Ishikawa (cell line): ENCODE results near the gene DSCAML1.

Experiments used
- CEBPB ChIP-seq: IDR thresholded peaks from 2 replicates; pipeline ENCODE4 v1.6.1; 2012
- CREB1 ChIP-seq: IDR thresholded peaks from 2 replicates; pipeline ENCODE4 v1.6.1; 2012; ENCODE audit warnings: low read depth
- EGR1 ChIP-seq: IDR thresholded peaks from 2 replicates; pipeline ENCODE4 v1.6.1; 2012
- EP300 ChIP-seq: IDR thresholded peaks from 2 replicates; pipeline ENCODE4 v1.6.1; 2012; ENCODE audit warnings: borderline replicate concordance
- FOXM1 ChIP-seq: IDR thresholded peaks from 2 replicates; pipeline ENCODE4 v1.6.1; 2012; ENCODE audit warnings: low read depth, borderline replicate concordance
- MAX ChIP-seq: IDR thresholded peaks from 2 replicates; pipeline ENCODE4 v1.6.1; 2012
- NFIC ChIP-seq: IDR thresholded peaks from 2 replicates; pipeline ENCODE4 v1.6.1; 2012
- RAD21 ChIP-seq: IDR thresholded peaks from 2 replicates; pipeline ENCODE4 v1.6.1; 2012; ENCODE audit warnings: low read depth
- REST ChIP-seq: IDR thresholded peaks from 2 replicates; pipeline ENCODE4 v1.6.1; 2012; ENCODE audit warnings: low read depth, mild to moderate bottlenecking
- TAF1 ChIP-seq: IDR thresholded peaks from 2 replicates; pipeline ENCODE4 v1.6.1; 2012; ENCODE audit warnings: low read depth, mild to moderate bottlenecking
- TCF12 ChIP-seq: IDR thresholded peaks from 2 replicates; pipeline ENCODE4 v1.6.1; 2012; ENCODE audit warnings: low read depth
- TEAD4 ChIP-seq: IDR thresholded peaks from 2 replicates; pipeline ENCODE4 v1.6.1; 2012
- USF1 ChIP-seq: IDR thresholded peaks from 2 replicates; pipeline ENCODE4 v1.6.1; 2012
- YY1 ChIP-seq: IDR thresholded peaks from 2 replicates; pipeline ENCODE4 v1.6.1; 2012; ENCODE audit warnings: low read depth
- ZBTB7A ChIP-seq: IDR thresholded peaks from 2 replicates; pipeline ENCODE4 v1.6.1; 2012; ENCODE audit warnings: low read depth

Gene DSCAML1

GRCh38 chr11:117428856-117429229, 368.2 kb downstream of the DSCAML1 start:
- no peak for TF ChIP-seq EP300
- no peak for TF ChIP-seq CREB1

- TF ChIP-seq TCF12 (no peak), FOXM1 (no peak), REST (no peak), CEBPB (no peak), ZBTB7A (no peak), NFIC (no peak), CREB1 (no peak), USF1 (no peak), EP300 (no peak), EGR1 (no peak), RAD21 (no peak), YY1 (no peak), MAX (no peak), TEAD4 (no peak), TAF1 (no peak)
Observed at GRCh38 chr11:117428186-117428855, 368.7 kb downstream of the DSCAML1 start.

GRCh38 chr11:117427356-117427874, 369.6 kb downstream of the DSCAML1 start:
- no peak for TF ChIP-seq TCF12

GRCh38 chr11:117426941-117427340, 370.1 kb downstream of the DSCAML1 start:
- TF ChIP-seq TAF1: no peak
- TF ChIP-seq TEAD4: no peak
- no peak for TF ChIP-seq YY1
- no peak for TF ChIP-seq TCF12
- TF ChIP-seq RAD21: no peak
- no peak for TF ChIP-seq EP300
- TF ChIP-seq EGR1: no peak

- TF ChIP-seq NFIC: no peak
- peak; percentile 49; the same call in 1 of the 2 replicates for TF ChIP-seq ZBTB7A
- TF ChIP-seq TCF12: no peak
- TF ChIP-seq TEAD4: peak; percentile 28; the same call in 1 of the 2 replicates
- no peak for TF ChIP-seq REST
- TF ChIP-seq RAD21: peak; percentile 94
Observed at GRCh38 chr11:117426297-117426685, 370.7 kb downstream of the DSCAML1 start.

GRCh38 chr11:117425679-117426296, 371.2 kb downstream of the DSCAML1 start:
- TF ChIP-seq FOXM1 (no peak), TAF1 (no peak), TEAD4 (no peak), TCF12 (no peak)

GRCh38 chr11:117424781-117425180, 372.2 kb downstream of the DSCAML1 start:
- TF ChIP-seq MAX (no peak), EP300 (no peak), RAD21 (no peak)
